ENCODE data around the gene ZNF394.

Gene ZNF394

DNA sequence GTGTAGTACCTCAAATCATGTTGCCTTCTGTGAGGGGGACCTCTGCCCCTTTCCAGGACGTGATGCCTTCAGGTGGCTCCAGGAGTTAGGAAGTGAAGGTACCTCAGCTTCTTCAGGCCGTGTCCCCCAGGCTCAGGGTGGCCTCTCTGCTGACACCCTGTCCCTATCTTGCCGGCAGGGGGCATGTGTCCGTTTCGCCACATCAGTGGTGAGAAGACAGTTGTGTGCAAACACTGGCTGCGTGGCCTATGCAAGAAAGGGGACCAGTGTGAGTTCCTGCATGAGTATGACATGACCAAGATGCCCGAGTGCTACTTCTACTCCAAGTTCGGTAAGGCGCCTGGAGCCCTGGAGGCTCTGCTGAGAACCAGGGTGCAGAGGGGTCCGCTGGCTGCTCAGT, 52.1 kb downstream of the ZNF394 start:
- peak; percentile 40 for DNase-seq

DNA sequence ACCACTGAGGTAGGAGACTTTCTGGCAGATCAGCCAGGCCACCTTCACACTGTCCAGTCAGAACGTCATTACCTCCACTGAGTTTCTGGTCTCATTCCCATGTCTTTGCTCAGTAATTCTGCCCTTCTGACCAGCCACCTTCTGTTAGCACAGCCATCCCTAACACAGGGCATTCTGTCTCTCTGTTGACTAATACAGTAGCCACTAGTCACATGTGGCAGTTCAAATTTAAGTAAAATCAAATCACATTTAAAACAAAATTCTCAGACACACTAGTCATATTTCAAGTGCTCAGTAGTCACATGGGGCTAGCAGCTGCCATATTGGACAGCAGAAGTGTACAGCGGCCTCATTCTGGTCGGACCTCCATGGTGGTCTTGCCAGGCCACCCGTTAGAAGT, 54.0 kb downstream of the ZNF394 start:
- DNase-seq, result no peak

All from NCI-H82 (cell line).